Adrenal gland (tissue), 5 donors: Measurements from ENCODE around the gene LRRC61.

Source experiments
- POLR2A ChIP-seq, 2 donors: fragments of 450-650 bp; IDR thresholded peaks; one replicate each; pipeline ENCODE4 v1.6.1; 2017; ENCODE audit warnings: antibody characterized with exemption in 2 of 2, mild to moderate bottlenecking in 2 of 2, moderate library complexity in 1 of 2
- TF ChIP-seq, protein P1 (sequence below), 6 experiments: fragments of 450-650 bp in 4 of 6; fragments of 200-600 bp in 2 of 6; sonication (generic) in 1 of 6; IDR thresholded peaks; 1 replicate in 5 of 6; 2 replicates in 1 of 6; pipeline versions ENCODE4 v1.5.1 to v1.8.0; 2016 to 2021; ENCODE audit warnings: antibody characterized with exemption in 6 of 6, mild to moderate bottlenecking in 2 of 6, moderate library complexity in 1 of 6
- donor health status: DM: no; HTN: no; CAD: no.

DNA sequence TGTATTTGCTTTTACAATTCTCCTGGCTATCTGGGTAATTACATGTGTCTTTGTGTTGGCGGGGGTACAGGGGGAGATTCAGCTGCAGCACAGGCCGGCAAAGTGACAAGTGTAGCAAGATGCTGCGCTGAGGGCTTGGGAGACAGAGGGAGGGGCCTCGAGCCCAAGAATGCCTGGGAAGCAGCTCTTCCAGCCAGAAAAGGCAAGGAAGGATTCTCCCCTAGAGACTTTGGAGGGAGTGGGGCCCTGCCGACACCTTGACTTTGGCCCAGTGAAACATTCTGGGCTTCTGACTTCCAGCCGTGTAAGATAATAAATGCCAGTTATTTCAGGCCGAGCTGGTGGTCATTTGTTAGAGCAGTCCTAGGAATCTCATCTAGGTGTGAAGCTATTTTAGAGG, 38.2 kb downstream of the LRRC61 start:
- TF ChIP-seq, protein P1, sequence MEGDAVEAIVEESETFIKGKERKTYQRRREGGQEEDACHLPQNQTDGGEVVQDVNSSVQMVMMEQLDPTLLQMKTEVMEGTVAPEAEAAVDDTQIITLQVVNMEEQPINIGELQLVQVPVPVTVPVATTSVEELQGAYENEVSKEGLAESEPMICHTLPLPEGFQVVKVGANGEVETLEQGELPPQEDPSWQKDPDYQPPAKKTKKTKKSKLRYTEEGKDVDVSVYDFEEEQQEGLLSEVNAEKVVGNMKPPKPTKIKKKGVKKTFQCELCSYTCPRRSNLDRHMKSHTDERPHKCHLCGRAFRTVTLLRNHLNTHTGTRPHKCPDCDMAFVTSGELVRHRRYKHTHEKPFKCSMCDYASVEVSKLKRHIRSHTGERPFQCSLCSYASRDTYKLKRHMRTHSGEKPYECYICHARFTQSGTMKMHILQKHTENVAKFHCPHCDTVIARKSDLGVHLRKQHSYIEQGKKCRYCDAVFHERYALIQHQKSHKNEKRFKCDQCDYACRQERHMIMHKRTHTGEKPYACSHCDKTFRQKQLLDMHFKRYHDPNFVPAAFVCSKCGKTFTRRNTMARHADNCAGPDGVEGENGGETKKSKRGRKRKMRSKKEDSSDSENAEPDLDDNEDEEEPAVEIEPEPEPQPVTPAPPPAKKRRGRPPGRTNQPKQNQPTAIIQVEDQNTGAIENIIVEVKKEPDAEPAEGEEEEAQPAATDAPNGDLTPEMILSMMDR (IDR thresholded peaks at IDR 0.05): no peak
- no peak for TF ChIP-seq POLR2A (IDR thresholded peaks at IDR 0.05)
